ENCODE measurements around the gene UMAD1. TPM values are rescaled to one million over a fixed set of nuclear protein-coding genes. Genes with fewer than 3 reads are reported as not detected.
"Not testable (repeated sequence)": the region's sequence is repeated elsewhere in the genome, so short reads cannot be mapped to it uniquely, and the experiment has no call there.

UMAD1 gene
- total and polyA plus RNA-seq, 3 donors from 2014 or later: 11.1 to 17.3 (median 12.6) TPM

- Histone ChIP-seq H3K4me3 (no peak overlapping the region), H3K27me3 (no peaks in the 10 kb centered on the region), H3K4me1 (no peaks in the 10 kb centered on the region), H3K27ac (no peak overlapping the region), H3K9me3 (no peaks in the 10 kb centered on the region), H3K36me3 (ENCODE audit: low read depth, missing control alignments) (no peaks in the 10 kb centered on the region)
- intact Hi-C loops (cut with DNase I; ENCODE audit: low total_unique reads): no loop called here
- 96 to 100% methylated on average over 3 of the region's 3 CpGs for WGBS, 2 donors
- no peak for DNase-seq
- TF ChIP-seq CTCF (IDR thresholded peaks at IDR 0.05) (no peak), POLR2A (IDR thresholded peaks at IDR 0.05) (no peak)
These were observed 29.9 kb downstream of the UMAD1 start for GRCh38 chr7:7670490-7670889.

DNA sequence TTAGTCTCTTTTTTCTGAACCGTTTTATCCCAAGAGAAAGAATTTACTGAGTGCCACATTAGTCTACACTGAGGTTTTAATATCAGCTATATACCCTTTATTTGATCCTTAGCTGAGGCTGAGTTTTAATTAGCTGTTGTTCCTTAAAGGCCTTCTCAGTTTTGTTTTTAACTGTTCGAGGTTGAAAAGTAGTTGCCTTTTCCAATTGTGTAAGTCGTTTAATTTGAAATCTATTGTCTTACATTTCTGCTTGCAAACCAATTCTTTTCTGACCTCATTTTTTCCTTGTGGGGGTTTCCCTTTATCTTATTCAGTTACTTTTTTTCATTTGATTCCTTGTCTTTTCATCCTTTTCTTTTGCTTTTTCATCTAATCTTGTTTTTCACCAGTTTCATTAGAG is 30.8 kb downstream of the UMAD1 start:
- 46 to 52% methylated on average over 3 of the region's 3 CpGs for WGBS, 2 donors
- DNase-seq: no peak
- H3K4me3 ChIP-seq: no peak overlapping the region
- H3K9me3 ChIP-seq: no peaks in the 10 kb centered on the region
- TF ChIP-seq CTCF (IDR thresholded peaks at IDR 0.05) (no peak), POLR2A (IDR thresholded peaks at IDR 0.05) (no peak)
- no peaks in the 10 kb centered on the region for H3K4me1 ChIP-seq
- H3K27ac ChIP-seq: peak overlapping the region in 1 of 2 donors; percentile 38
- no peaks in the 10 kb centered on the region for H3K36me3 ChIP-seq (ENCODE audit: low read depth, missing control alignments)
- intact Hi-C loops (cut with DNase I; ENCODE audit: low total_unique reads): no loop called here
- H3K27me3 ChIP-seq: no peaks in the 10 kb centered on the region

DNA sequence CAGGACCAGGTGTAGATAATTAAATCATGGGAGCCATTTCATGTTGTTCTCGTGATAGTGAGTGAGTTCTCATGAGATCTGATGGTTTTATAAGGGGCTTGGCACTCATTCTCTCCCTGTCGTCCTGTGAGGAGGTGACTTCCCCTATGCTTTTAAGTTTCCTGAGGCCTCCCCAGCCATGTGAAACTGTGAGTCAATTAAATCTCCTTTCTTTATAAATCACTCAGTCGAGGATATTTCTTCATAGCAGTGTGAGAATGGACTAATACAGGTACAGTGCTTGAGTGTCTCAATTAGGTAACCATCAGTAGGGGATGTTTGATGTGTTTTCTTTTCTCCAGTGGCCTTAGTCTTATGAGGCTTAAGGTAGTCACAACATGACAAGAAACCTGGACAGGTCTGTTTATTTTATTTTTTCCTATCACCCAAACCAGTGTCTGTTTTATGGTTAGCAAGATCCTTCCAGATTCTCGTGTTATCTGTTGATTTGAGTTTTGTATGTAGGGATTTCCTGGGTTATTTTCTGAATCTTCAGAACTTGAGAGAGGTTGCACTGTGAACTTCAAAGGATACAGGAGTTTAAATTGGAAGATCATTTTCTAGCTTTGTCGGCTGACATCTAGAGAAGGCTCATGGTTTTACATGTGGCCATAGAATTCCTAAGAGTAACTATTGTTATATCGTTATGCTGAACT is 32.1 kb downstream of the UMAD1 start:
- Histone ChIP-seq H3K9me3 (no peaks in the 10 kb centered on the region), H3K4me3 (no peak overlapping the region), H3K27ac (no peak overlapping the region), H3K36me3 (ENCODE audit: low read depth, missing control alignments) (no peaks in the 10 kb centered on the region), H3K27me3 (no peaks in the 10 kb centered on the region), H3K4me1 (no peaks in the 10 kb centered on the region)
- intact Hi-C loops (cut with DNase I; ENCODE audit: low total_unique reads): no loop called here
- DNase-seq: no peak
- WGBS, 2 donors: 80 to 84% methylated on average over 6 of the region's 6 CpGs
- TF ChIP-seq CTCF (IDR thresholded peaks at IDR 0.05): no peak
- TF ChIP-seq POLR2A (IDR thresholded peaks at IDR 0.05): no peak

GRCh38 chr7:7673240-7673550 is 32.6 kb downstream of the UMAD1 start:
- WGBS, 2 donors: 52 to 85% methylated on average over 2 of the region's 2 CpGs
- H3K36me3 ChIP-seq (ENCODE audit: low read depth, missing control alignments): no peaks in the 10 kb centered on the region
- H3K27me3 ChIP-seq: no peaks in the 10 kb centered on the region
- H3K4me1 ChIP-seq: no peaks in the 10 kb centered on the region
- intact Hi-C loops (cut with DNase I; ENCODE audit: low total_unique reads): no loop called here
- H3K4me3 ChIP-seq: no peak overlapping the region
- DNase-seq: no peak
- TF ChIP-seq CTCF (IDR thresholded peaks at IDR 0.05) (no peak), POLR2A (IDR thresholded peaks at IDR 0.05) (no peak)
- no peak overlapping the region for H3K27ac ChIP-seq
- no peaks in the 10 kb centered on the region for H3K9me3 ChIP-seq

GRCh38 chr7:7675686-7676085 is 35.1 kb downstream of the UMAD1 start:
- 75 to 85% methylated on average over 6 of the region's 6 CpGs for WGBS, 2 donors
- no peak overlapping the region for H3K27ac ChIP-seq
- no peaks in the 10 kb centered on the region for H3K4me1 ChIP-seq
- no peak for DNase-seq
- H3K27me3 ChIP-seq: no peaks in the 10 kb centered on the region
- no peak for TF ChIP-seq CTCF (IDR thresholded peaks at IDR 0.05)
- no peak for TF ChIP-seq POLR2A (IDR thresholded peaks at IDR 0.05)
- H3K36me3 ChIP-seq (ENCODE audit: low read depth, missing control alignments): no peaks in the 10 kb centered on the region
- H3K9me3 ChIP-seq: no peaks in the 10 kb centered on the region
- H3K4me3 ChIP-seq: no peak overlapping the region
- intact Hi-C loops (cut with DNase I; ENCODE audit: low total_unique reads): no loop called here

DNA sequence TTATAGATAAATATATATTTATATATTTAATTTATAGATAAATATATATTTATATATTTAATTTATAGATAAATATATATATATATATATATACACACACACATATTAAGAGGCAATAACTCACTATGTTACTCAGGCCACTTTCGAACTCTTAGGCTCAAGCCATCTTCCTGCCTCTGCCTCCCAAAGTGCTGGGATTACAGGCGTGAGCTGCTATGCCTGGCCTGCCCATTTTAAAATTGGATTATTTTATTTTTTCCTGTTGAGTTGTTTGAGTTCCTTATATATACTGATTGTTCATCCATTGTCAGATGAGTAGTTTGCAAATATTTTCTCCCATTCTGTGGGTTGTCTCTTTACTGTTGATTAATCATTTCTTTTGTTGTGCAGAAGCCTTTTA is 39.1 kb downstream of the UMAD1 start:
- H3K4me3 ChIP-seq; H3K27me3 ChIP-seq; H3K9me3 ChIP-seq; DNase-seq; H3K4me1 ChIP-seq; H3K27ac ChIP-seq; H3K36me3 ChIP-seq (ENCODE audit: low read depth, missing control alignments); intact Hi-C loops (cut with DNase I; ENCODE audit: low total_unique reads): not testable (repeated sequence)
- WGBS, 2 donors: 87 to 98% methylated on average over 2 of the region's 2 CpGs

Data from testis (tissue), 3 donors.